Breast epithelium (tissue), 3 donors: ENCODE data around the gene MTMR1.

Source experiments
- CTCF ChIP-seq, 3 donors: fragments of 450-650 bp; IDR thresholded peaks; one replicate each; pipeline ENCODE4 v1.5.1; 2016 to 2017; ENCODE audit warnings: antibody characterized with exemption in 3 of 3, mild to moderate bottlenecking in 3 of 3, moderate library complexity in 3 of 3
- POLR2A ChIP-seq: fragments of 450-650 bp; IDR thresholded peaks from one replicate; pipeline ENCODE4 v1.6.1; 2016; ENCODE audit warnings: antibody characterized with exemption, mild to moderate bottlenecking, moderate library complexity
- POLR2AphosphoS5 ChIP-seq, 3 donors: sonication (generic); formaldehyde crosslinking; IDR thresholded peaks; one replicate each; pipeline ENCODE4 v1.6.1; 2017; ENCODE audit warnings: antibody characterized with exemption in 3 of 3

- TF ChIP-seq POLR2A = no peak
- TF ChIP-seq CTCF (IDR thresholded peaks at IDR 0.05) = peak in 2 of 3 donors; percentile 35 to 36
- TF ChIP-seq POLR2AphosphoS5 (IDR thresholded peaks at IDR 0.05) = no peak
Measured at GRCh38 chrX:150683536-150684146, 9.6 kb upstream of the MTMR1 start.
